K562 (cell line): ENCODE data around the gene APEX1. TPM values are rescaled to one million over a fixed set of nuclear protein-coding genes. Genes with fewer than 3 reads are reported as not detected.
A peak's percentile ranks its signal among the peaks of the same experiment; 100 is the strongest.

Experiments
- ATF4 ChIP-seq: fragments of 450-650 bp; formaldehyde crosslinking; IDR thresholded peaks from 2 replicates; pipeline ENCODE4 v1.4.0; 2022; ENCODE audit warnings: mild to moderate bottlenecking, moderate library complexity
- BACH1 ChIP-seq: fragments of 200-800 bp; sonication (Bioruptor generic); IDR thresholded peaks from 2 replicates; pipeline ENCODE4 v1.6.1; 2016; ENCODE audit warnings: missing genetic modification characterization, missing compliant biosample characterization
- KDM1A ChIP-seq, 2 experiments: fragments of 450-650 bp; IDR thresholded peaks; 2 replicates each; pipeline ENCODE4 v1.6.1; 2016; ENCODE audit warnings: mild to moderate bottlenecking in 2 of 2
- KDM2B ChIP-seq: fragments of 250-450 bp; sonication (Bioruptor Pico); IDR thresholded peaks from 2 replicates; pipeline ENCODE4 v1.8.0; 2021; ENCODE audit warnings: mild to moderate bottlenecking, moderate library complexity
- MNT ChIP-seq, 2 experiments: fragments of 450-650 bp; conservative IDR thresholded peaks; 2 replicates each; pipeline ENCODE4 v1.6.1; 2017; ENCODE audit warnings: mild to moderate bottlenecking in 2 of 2, moderate library complexity in 2 of 2
- NCOA1 ChIP-seq: fragments of 450-650 bp; IDR thresholded peaks from 2 replicates; pipeline ENCODE4 v1.6.1; 2016; ENCODE audit warnings: low read depth
- PML ChIP-seq: IDR thresholded peaks from 2 replicates; pipeline ENCODE4 v1.6.1; 2012; ENCODE audit warnings: low read length, inconsistent platforms
- RREB1 ChIP-seq: fragments of 250-450 bp; sonication (Bioruptor Pico); IDR thresholded peaks from 2 replicates; pipeline ENCODE4 v1.4.0; 2020
- RUNX1 ChIP-seq: sonication (generic); IDR thresholded peaks from 2 replicates; pipeline ENCODE4 v1.6.1; 2016; ENCODE audit warnings: antibody characterized with exemption, low read depth
- U2AF2 ChIP-seq: fragments of 200-400 bp; formaldehyde crosslinking; optimal IDR thresholded peaks from 2 replicates; pipeline ENCODE3; 2017; ENCODE audit warnings: low read depth, mild to moderate bottlenecking, low read length
- ZBTB9 ChIP-seq: fragments of 450-650 bp; formaldehyde crosslinking; IDR thresholded peaks from 2 replicates; pipeline ENCODE4 v1.4.0; 2020; ENCODE audit warnings: mild to moderate bottlenecking, moderate library complexity
- ZNF121 ChIP-seq: sonication (generic); formaldehyde crosslinking; conservative IDR thresholded peaks from 2 replicates; pipeline ENCODE4 v1.8.0; 2022; ENCODE audit warnings: missing genetic modification reagents
- ZNF23 ChIP-seq: fragments of 250-450 bp; sonication (Bioruptor Pico); IDR thresholded peaks from 2 replicates; pipeline ENCODE4 v1.4.0; 2020; ENCODE audit warnings: mild to moderate bottlenecking
- ZNF263 ChIP-seq: sonication (generic); formaldehyde crosslinking; IDR thresholded peaks from 2 replicates; pipeline ENCODE4 v1.8.0; 2022; ENCODE audit warnings: mild to moderate bottlenecking, missing genetic modification reagents, borderline replicate concordance
- ZNF280B ChIP-seq: fragments of 250-450 bp; sonication (Bioruptor Pico); IDR thresholded peaks from 2 replicates; pipeline ENCODE4 v1.5.1; 2021; ENCODE audit warnings: mild to moderate bottlenecking
- ZNF3 ChIP-seq: fragments of 250-450 bp; sonication (Bioruptor Pico); IDR thresholded peaks from 2 replicates; pipeline ENCODE4 v1.5.0; 2021; ENCODE audit warnings: mild to moderate bottlenecking, moderate library complexity
- ZNF583 ChIP-seq: fragments of 250-450 bp; sonication (Bioruptor Pico); IDR thresholded peaks from 2 replicates; pipeline ENCODE4 v1.4.0; 2020
- ZZZ3 ChIP-seq: fragments of 450-650 bp; IDR thresholded peaks from 2 replicates; pipeline ENCODE4 v1.6.1; 2016; ENCODE audit warnings: antibody characterized with exemption, mild to moderate bottlenecking, moderate library complexity
- polyA plus RNA-seq, 8 experiments: library from polyadenylated mRNA; depleted of rRNA in 4 of 8; stranded (reverse) in 5 of 8; unstranded in 3 of 8; fragments of >200 nt; fragmentation: Nextera tagmentation in 2 of 8; fragmentation: Illumina TruSeq in 1 of 8; extraction: Ambion mirVana in 2 of 8; extraction: Trizol in 1 of 8; gene quantifications; 2 replicates each; pipeline versions ENCODE4 v1.2.1 to v1.2.3, GENCODE V29; 2011 to 2014; ENCODE audit warnings: inconsistent platforms in 1 of 8, missing spikeins in 1 of 8
- total RNA-seq, 7 experiments: library from RNA; depleted of rRNA in 6 of 7; stranded (reverse); fragments of >200 nt in 6 of 7; fragmentation: Illumina TruSeq in 2 of 7; extraction: Trizol in 2 of 7; gene quantifications; 2 replicates each; pipeline versions ENCODE4 v1.2.1 to v1.2.3, GENCODE V29; 2011 to 2021; ENCODE audit warnings: low replicate concordance in 1 of 7

APEX1 gene
- total and polyA plus RNA-seq, 9 of the 15 experiments (the other 6 are each of a cell fraction or from before 2014, with no cell fraction given): 50.2 to 274 (median 158) TPM

- TF ChIP-seq MNT (conservative IDR thresholded peaks at IDR 0.05) (peak; percentile 59 to 67; a peak in 3 of 4 replicates), BACH1 (tag) (no peak), ZNF263 (peak; percentile 28; the same call in 1 of the 2 replicates), ZNF583 (CRISPR knock-in tag) (no peak), PML (peak; percentile 69; the same call in 1 of the 2 replicates), NCOA1 (no peak), KDM2B (CRISPR knock-in tag) (no peak), ZNF23 (CRISPR knock-in tag) (no peak), ATF4 (CRISPR knock-in tag) (0 out of 2 replicates have a peak, but pooled peaks have one; percentile 7), ZNF280B (CRISPR knock-in tag) (no peak), RUNX1 (peak; percentile 20; the same call in 1 of the 2 replicates), ZNF3 (no peak), KDM1A (IDR thresholded peaks at IDR 0.05) (no peak), ZBTB9 (no peak), ZNF121 (CRISPR knock-in tag) (no peak), U2AF2 (no peak), ZZZ3 (peak; percentile 74; the same call in 1 of the 2 replicates), RREB1 (CRISPR knock-in tag) (no peak)
Observed at GRCh38 chr14:20469242-20469889, 14.3 kb downstream of the APEX1 start, which contains the start of gene PNP (continued).
